Kidney (tissue), 14 donors: ENCODE measurements around the gene SLC41A3. TPM values are rescaled to one million over a fixed set of nuclear protein-coding genes. Genes with fewer than 3 reads are reported as not detected.

ENCODE experiments used
- DNase-seq, 5 donors: peaks; one replicate each; pipeline ENCODE4 v3.0.0-alpha.2; 2013 to 2020
- FAIRE-seq: peaks from 2 replicates; lab custom pipeline; 2012; peaks lifted over from hg19 to GRCh38; lab: Jason Lieb, UNC
- H3K27ac ChIP-seq, 2 donors: one replicate each; pipeline ENCODE4 v1.7.0; 2013; ENCODE audit warnings: low read depth in 2 of 2, low read length in 2 of 2, inconsistent platforms in 1 of 2
- H3K27me3 ChIP-seq: one replicate; pipeline ENCODE4 v1.7.1; 2013; ENCODE audit warnings: low read length, inconsistent platforms; ENCODE audit not compliant: control insufficient read depth, insufficient read depth
- H3K36me3 ChIP-seq, 3 donors: one replicate each; pipeline versions ENCODE4 v1.7.0 to v1.7.1; 2013; ENCODE audit warnings: low read length in 3 of 3, control low read depth in 1 of 3, inconsistent platforms in 1 of 3; ENCODE audit not compliant: insufficient read depth in 3 of 3, control insufficient read depth in 2 of 3
- H3K4me1 ChIP-seq, 3 donors: one replicate each; pipeline versions ENCODE4 v1.7.0 to v1.7.1; 2013; ENCODE audit warnings: low read length in 3 of 3, inconsistent platforms in 1 of 3, low read depth in 1 of 3; ENCODE audit not compliant: control insufficient read depth in 2 of 3, insufficient read depth in 2 of 3
- H3K4me3 ChIP-seq, 3 donors: one replicate each; pipeline versions ENCODE4 v1.7.0 to v1.8.1; 2013; ENCODE audit warnings: low read length in 3 of 3, control low read depth in 1 of 3, inconsistent platforms in 1 of 3
- H3K9ac ChIP-seq, 3 donors: one replicate each; pipeline versions ENCODE4 v1.7.0 to v1.7.1; 2013; ENCODE audit warnings: low read length in 3 of 3, control low read depth in 1 of 3, inconsistent platforms in 1 of 3
- H3K9me3 ChIP-seq, 3 donors: one replicate each; pipeline versions ENCODE4 v1.7.0 to v1.7.1; 2013; ENCODE audit warnings: low read length in 3 of 3, control low read depth in 1 of 3, inconsistent platforms in 1 of 3; ENCODE audit not compliant: control insufficient read depth in 2 of 3, insufficient read depth in 1 of 3
- CTCF ChIP-seq: IDR thresholded peaks from 3 replicates; pipeline ENCODE4 v1.5.1; 2012; ENCODE audit warnings: mild to moderate bottlenecking, moderate library complexity, borderline replicate concordance; ENCODE audit not compliant: insufficient read depth; ENCODE audit errors: extremely low read depth
- intact Hi-C: fragments of 100-400 bp; cut with DNase I; formaldehyde crosslinking; loops from one replicate; pipeline ENCODE4 v1.11.1; 2022
- polyA plus RNA-seq: library from polyadenylated mRNA; stranded (reverse); fragments of 350-450 nt; fragmentation: Illumina TruSeq; extraction: RNeasy Lipid Tissue Mini Kit (QIAGEN cat#74804); gene quantifications from one replicate; pipeline ENCODE4 v1.2.3, GENCODE V29; 2014; ENCODE audit warnings: low read depth, low replicate concordance; ENCODE audit not compliant: insufficient read depth
- total RNA-seq: library from RNA; stranded (reverse); fragmentation: NEBNext Ultra II Directional; extraction: Animal tissue kit (Norgen Biotek cat#: 25700); gene quantifications from one replicate; pipeline ENCODE4 v1.2.1, GENCODE V29; 2021
- donor health status: control.
- donor health status: control.
- donor health status: control.
- donor health status: control.
- donor health status: control.
- donor health status: DM: yes; HTN: yes; CAD: no.
- donor health status: Normal renal cell carcinoma (clear cell type).

SLC41A3 gene
- total and polyA plus RNA-seq, 2 donors from 2014 or later: 31.6 to 74.3 TPM

DNA sequence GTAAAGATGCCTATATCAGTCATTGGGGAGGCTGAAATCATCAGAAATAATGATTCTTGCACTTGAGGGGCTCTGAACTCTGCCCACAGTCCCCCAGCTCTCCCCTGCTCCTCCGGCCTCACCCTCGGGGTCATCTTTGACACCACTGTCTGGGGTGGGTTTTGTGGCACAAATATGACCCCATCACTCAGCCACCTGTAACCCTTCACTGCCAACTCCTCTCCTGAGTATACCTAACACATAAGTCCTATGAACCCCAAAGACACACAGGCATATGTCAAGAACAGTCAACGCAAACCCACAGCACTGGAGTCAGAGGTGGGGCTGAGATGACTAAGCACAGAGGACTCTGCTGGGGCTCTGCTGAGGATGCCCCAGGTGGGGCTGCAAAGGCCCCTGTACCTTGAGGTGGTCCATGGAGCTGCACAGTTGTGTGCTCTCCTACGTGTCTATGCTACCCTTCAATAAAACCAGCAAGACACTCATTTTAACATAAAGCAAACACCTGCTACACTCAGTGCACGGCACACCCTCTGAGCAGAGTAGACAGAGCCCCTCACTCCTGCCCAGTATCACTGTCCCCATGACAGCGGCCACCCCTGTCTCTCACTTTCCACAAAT, 29.9 kb downstream of the SLC41A3 start:
- FAIRE-seq (no peak), DNase-seq (no peak)
- no peak for TF ChIP-seq CTCF
- H3K36me3 ChIP-seq: no peaks in the 10 kb centered on the region
- peaks cover 0 to 3% (median 0%) of the 10 kb centered on the region in 3 donors for H3K4me1 ChIP-seq
- intact Hi-C loops: no loop called here
- no peak overlapping the region for H3K9ac ChIP-seq
- no peak overlapping the region for H3K4me3 ChIP-seq
- no peaks in the 10 kb centered on the region for H3K27me3 ChIP-seq
- H3K27ac ChIP-seq: no peak overlapping the region
- H3K9me3 ChIP-seq: no peaks in the 10 kb centered on the region

DNA sequence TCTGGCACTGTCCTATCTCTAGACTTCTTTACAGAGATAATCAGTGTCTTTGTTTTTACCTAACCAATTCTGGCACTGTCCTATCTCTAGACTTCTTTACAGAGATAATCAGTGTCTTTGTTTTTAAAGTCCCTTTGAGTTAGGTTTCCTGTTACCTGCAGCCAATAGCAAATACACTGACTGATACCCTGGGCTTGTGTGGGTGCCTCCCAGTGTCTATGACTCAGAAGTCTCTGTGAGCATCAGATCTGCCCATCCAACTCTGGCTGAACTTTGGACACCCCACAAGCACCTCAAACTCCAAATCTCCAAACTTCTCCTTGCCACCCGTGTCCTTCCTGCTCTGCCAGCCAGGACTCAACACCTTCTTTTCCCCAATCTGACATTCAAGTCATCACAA, 30.4 kb downstream of the SLC41A3 start:
- Histone ChIP-seq H3K27me3 (no peaks in the 10 kb centered on the region), H3K4me1 (peaks cover 0 to 3% (median 0%) of the 10 kb centered on the region in 3 donors), H3K27ac (no peak overlapping the region), H3K4me3 (no peak overlapping the region), H3K9ac (no peak overlapping the region), H3K9me3 (no peaks in the 10 kb centered on the region), H3K36me3 (no peaks in the 10 kb centered on the region)
- DNase-seq: no peak
- TF ChIP-seq CTCF: no peak
- FAIRE-seq: no peak
- intact Hi-C loops: no loop called here

GRCh38 chr3:126052196-126053058, 31.5 kb downstream of the SLC41A3 start:
- no peaks in the 10 kb centered on the region for H3K27me3 ChIP-seq

More at GRCh38 chr3:126052196-126053058, 31.5 kb downstream of the SLC41A3 start:
- H3K9ac ChIP-seq: no peak overlapping the region
- H3K4me3 ChIP-seq: no peak overlapping the region
- peaks cover 0 to 3% (median 0%) of the 10 kb centered on the region in 3 donors for H3K4me1 ChIP-seq
- H3K36me3 ChIP-seq: no peaks in the 10 kb centered on the region
- H3K9me3 ChIP-seq: no peaks in the 10 kb centered on the region
- no peak for FAIRE-seq
- DNase-seq: no peak
- no peak overlapping the region for H3K27ac ChIP-seq
- intact Hi-C loops: no loop called here
- no peak for TF ChIP-seq CTCF
